K562 (cell line): ENCODE data around the gene CPLX1. TPM values are rescaled to one million over a fixed set of nuclear protein-coding genes. Genes with fewer than 3 reads are reported as not detected.

ENCODE experiments used
- ATAC-seq: fragments of 200-7000 bp; cut with Tn5 transposase; 3 replicates; pipeline ENCODE4 v1.9.1; 2020; ENCODE audit warnings: moderate library complexity
- BruUV-seq: library from RNA; stranded (reverse); fragments of 400-500 nt; replicated peaks from 2 replicates; lab custom pipeline; 2021; lab: Mats Ljungman, UMichigan
- CTCF ChIA-PET: fragments of 300-600 bp; formaldehyde crosslinking; extraction: SDS; loops from one replicate; lab custom pipeline; 2021; ENCODE audit warnings: low intra/inter-chr PET ratio; lab: Yijun Ruan, JAX
- POLR2A ChIA-PET: fragments of 300-600, 350-650 bp; sonication (Branson Sonifier 250); formaldehyde crosslinking; extraction: SDS; loops from one replicate; lab custom pipeline; 2021; ENCODE audit warnings: antibody characterized with exemption, inconsistent platforms; lab: Yijun Ruan, JAX
- DNase-seq, 4 experiments: peaks; one replicate each; pipeline versions ENCODE4 v3.0.0 to v3.0.0-alpha.2; 2011 to 2018; ENCODE audit warnings: low spot score in 3 of 4, mixed read lengths in 3 of 4; ENCODE audit errors: extremely low read depth in 1 of 4
- FAIRE-seq: peaks from 2 replicates; lab custom pipeline; 2011; peaks lifted over from hg19 to GRCh38; lab: Jason Lieb, UNC
- H2AFZ ChIP-seq: 2 replicates; pipeline ENCODE4 v1.6.0; 2011; ENCODE audit warnings: low read depth, low read length, control low read depth, inconsistent platforms
- H3K27ac ChIP-seq: fragments of 200-600 bp; 3 replicates; pipeline ENCODE4 v1.8.0; 2011; ENCODE audit warnings: low read depth, mild to moderate bottlenecking, control low read depth, inconsistent platforms, low read length, moderate library complexity, mixed read lengths; ENCODE audit errors: extremely low read depth
- H3K27me3 ChIP-seq, 2 experiments: fragments of 300-600 bp in 1 of 2; 2 replicates in 1 of 2; 3 replicates in 1 of 2; pipeline versions ENCODE4 v1.6.0 to v1.8.0; 2011; ENCODE audit warnings: inconsistent platforms in 2 of 2, low read length in 2 of 2, mild to moderate bottlenecking in 1 of 2, mixed read lengths in 1 of 2, moderate library complexity in 1 of 2; ENCODE audit not compliant: control insufficient read depth in 2 of 2, insufficient read depth in 2 of 2
- H3K36me3 ChIP-seq: fragments of 300-600 bp; 3 replicates; pipeline ENCODE4 v1.8.0; 2011; ENCODE audit warnings: mild to moderate bottlenecking, low read length, inconsistent platforms; ENCODE audit not compliant: control insufficient read depth, insufficient read depth
- H3K4me1 ChIP-seq, 2 experiments: fragments of 200-600 bp in 1 of 2; replicated peaks in 1 of 2; 2 replicates in 1 of 2; 3 replicates in 1 of 2; pipeline versions ENCODE4 v1.5.1 to v1.8.0; 2011; ENCODE audit warnings: inconsistent platforms in 2 of 2, low read length in 2 of 2, mild to moderate bottlenecking in 1 of 2, mixed read lengths in 1 of 2, moderate library complexity in 1 of 2; ENCODE audit not compliant: control insufficient read depth in 2 of 2, insufficient read depth in 2 of 2
- H3K4me2 ChIP-seq: 2 replicates; pipeline ENCODE4 v1.6.1; 2011; ENCODE audit warnings: low read length, control low read depth, inconsistent platforms, mixed read lengths; ENCODE audit not compliant: insufficient read depth
- H3K4me3 ChIP-seq: fragments of 200-600 bp; sonication (generic), shearing (Covaris generic); 2 replicates; pipeline ENCODE4 v1.5.1; 2016; ENCODE audit warnings: control low read depth, inconsistent platforms
- H3K79me2 ChIP-seq: fragments of 200-600 bp; 3 replicates; pipeline ENCODE4 v1.8.0; 2011; ENCODE audit warnings: low read length, inconsistent platforms; ENCODE audit not compliant: control insufficient read depth, insufficient read depth
- H3K9ac ChIP-seq, 2 experiments: 2 replicates each; pipeline versions ENCODE4 v1.6.0 to v1.6.1; 2011; ENCODE audit warnings: low read depth in 2 of 2, low read length in 2 of 2, control low read depth in 1 of 2, inconsistent platforms in 1 of 2, mild to moderate bottlenecking in 1 of 2, mixed read lengths in 1 of 2; ENCODE audit not compliant: insufficient read depth in 1 of 2
- H3K9me1 ChIP-seq: one replicate; pipeline ENCODE4 v1.6.0; 2011; ENCODE audit warnings: inconsistent platforms, mild to moderate bottlenecking, low read length, moderate library complexity; ENCODE audit not compliant: control insufficient read depth, insufficient read depth
- H3K9me3 ChIP-seq: replicated peaks from 2 replicates; pipeline ENCODE4 v1.5.1; 2011; ENCODE audit warnings: low read depth, low read length, inconsistent platforms; ENCODE audit not compliant: control insufficient read depth, insufficient read depth
- H4K20me1 ChIP-seq: replicated peaks from 2 replicates; pipeline ENCODE4 v1.6.1; 2011; ENCODE audit warnings: low read length, inconsistent platforms, mixed read lengths; ENCODE audit not compliant: control insufficient read depth, insufficient read depth
- CBFA2T2 ChIP-seq: fragments of 450-650 bp; conservative IDR thresholded peaks from 2 replicates; pipeline ENCODE4 v1.6.1; 2017; ENCODE audit warnings: mild to moderate bottlenecking
- CCAR2 ChIP-seq: fragments of 200-400 bp; formaldehyde crosslinking; IDR thresholded peaks from 2 replicates; pipeline ENCODE4 v1.6.1; 2017; ENCODE audit warnings: mild to moderate bottlenecking, low read depth, low read length
- FOXJ3 ChIP-seq: sonication (generic); formaldehyde crosslinking; IDR thresholded peaks from 2 replicates; pipeline ENCODE4 v1.4.0; 2020; ENCODE audit warnings: mild to moderate bottlenecking, missing genetic modification reagents
- KDM1A ChIP-seq, 2 experiments: fragments of 450-650 bp; IDR thresholded peaks; 2 replicates each; pipeline ENCODE4 v1.6.1; 2016; ENCODE audit warnings: mild to moderate bottlenecking in 2 of 2
- L3MBTL2 ChIP-seq: fragments of 450-650 bp; IDR thresholded peaks from 2 replicates; pipeline ENCODE4 v1.6.1; 2016; ENCODE audit warnings: mild to moderate bottlenecking, moderate library complexity
- POLR2AphosphoS2 ChIP-seq: IDR thresholded peaks from 2 replicates; pipeline ENCODE4 v1.6.1; 2012; ENCODE audit warnings: low read length, improper control_type of control experiment
- POLR2B ChIP-seq: fragments of 450-650 bp; IDR thresholded peaks from 2 replicates; pipeline ENCODE4 v1.6.1; 2018; ENCODE audit warnings: low read depth; ENCODE audit not compliant: partially characterized antibody
- RBM25 ChIP-seq: fragments of 200-400 bp; formaldehyde crosslinking; IDR thresholded peaks from 2 replicates; pipeline ENCODE4 v1.6.1; 2018; ENCODE audit warnings: low read length, low read depth, moderate library complexity; ENCODE audit not compliant: severe bottlenecking
- ZBED1 ChIP-seq: IDR thresholded peaks from 2 replicates; pipeline ENCODE4 v1.6.1; 2014
- WGBS: fragments of 100-300 bp; shearing (Covaris generic); methylation state at CpG from one replicate; pipeline ENCODE4 v1.1.6; 2016; ENCODE audit warnings: low coverage, mixed read lengths; ENCODE audit not compliant: insufficient coverage; ENCODE audit errors: missing lambda C conversion rate; 5-methylcytosine and 5-hydroxymethylcytosine counted together
- in situ Hi-C: fragments of 300-500 bp; cut with MboI; formaldehyde crosslinking; loops from 4 replicates; pipeline ENCODE4 v1.15.0; 2018; ENCODE audit warnings: inconsistent platforms, mixed read lengths
- intact Hi-C: fragments of 100-400 bp; cut with micrococcal nuclease; formaldehyde crosslinking; loops from 2 replicates; pipeline ENCODE4 v1.14.2; 2022
- polyA plus RNA-seq, 8 experiments: library from polyadenylated mRNA; depleted of rRNA in 4 of 8; stranded (reverse) in 5 of 8; unstranded in 3 of 8; fragments of >200 nt; fragmentation: Nextera tagmentation in 2 of 8; fragmentation: Illumina TruSeq in 1 of 8; extraction: Ambion mirVana in 2 of 8; extraction: Trizol in 1 of 8; gene quantifications; 2 replicates each; pipeline versions ENCODE4 v1.2.1 to v1.2.3, GENCODE V29; 2011 to 2014; ENCODE audit warnings: inconsistent platforms in 1 of 8, missing spikeins in 1 of 8
- total RNA-seq, 7 experiments: library from RNA; depleted of rRNA in 6 of 7; stranded (reverse); fragments of >200 nt in 6 of 7; fragmentation: Illumina TruSeq in 2 of 7; extraction: Trizol in 2 of 7; gene quantifications; 2 replicates each; pipeline versions ENCODE4 v1.2.1 to v1.2.3, GENCODE V29; 2011 to 2021; ENCODE audit warnings: low replicate concordance in 1 of 7
- TF ChIP-seq, protein P1 (sequence below): sonication (generic); formaldehyde crosslinking; IDR thresholded peaks from 2 replicates; pipeline ENCODE4 v1.8.0; 2022; ENCODE audit warnings: mild to moderate bottlenecking, low read depth, missing genetic modification reagents
- TF ChIP-seq, protein P2 (sequence below), 2 experiments: fragments of 450-650 bp in 1 of 2; sonication (generic) in 1 of 2; formaldehyde crosslinking in 1 of 2; IDR thresholded peaks in 1 of 2; conservative IDR thresholded peaks in 1 of 2; 2 replicates each; pipeline versions ENCODE4 v1.6.1 to v1.8.1; 2016 to 2023; ENCODE audit warnings: mild to moderate bottlenecking in 2 of 2, moderate library complexity in 2 of 2, inconsistent platforms in 1 of 2, missing genetic modification reagents in 1 of 2
- TF ChIP-seq, protein P3 (sequence below): fragments of 250-450 bp; sonication (Bioruptor Pico); IDR thresholded peaks from 2 replicates; pipeline ENCODE4 v1.4.0; 2020; ENCODE audit warnings: mild to moderate bottlenecking, moderate library complexity

CPLX1 gene
- total and polyA plus RNA-seq, 9 of the 15 experiments (the other 6 are each of a cell fraction or from before 2014, with no cell fraction given): 0.03 to 3.3 (median 0.17) TPM; not detected in 2

GRCh38 chr4:766152-766515 lies 59.8 kb downstream of the CPLX1 start:
- H2AFZ ChIP-seq: no peak overlapping the region
- H4K20me1 ChIP-seq: no peaks in the 10 kb centered on the region
- no peak overlapping the region for H3K27ac ChIP-seq
- POLR2A ChIA-PET: interaction anchor here (0.6 to 2.6 kb wide), 5 partner anchors 9 to 159 kb away, joined by 3 to 17 read pairs (median 4); no protein-coding TSS in a partner anchor
- H3K9ac ChIP-seq: no peak overlapping the region
- intact Hi-C loops (loop anchor here (10.0 kb wide), 1 partner anchor 219 kb away; the partner anchor contains the start of gene IDUA), in situ Hi-C loops (no loop called here)
- H3K36me3 ChIP-seq: peaks cover 88% of the 10 kb centered on the region
- no peaks in the 10 kb centered on the region for H3K27me3 ChIP-seq
- H3K4me2 ChIP-seq: no peak overlapping the region
- peaks cover 0 to 22% of the 10 kb centered on the region in 2 experiments; a peak in 3 of 5 replicates for H3K4me1 ChIP-seq
- H3K79me2 ChIP-seq: peaks cover 24% of the 10 kb centered on the region
- DNase-seq: peak in 1 of 4 experiments; percentile 36
- peaks cover 12% of the 10 kb centered on the region for H3K9me3 ChIP-seq
- BruUV-seq: no TSS peak
- 57% methylated on average over 7 of the region's 7 CpGs for WGBS
- peak; percentile 37 for ATAC-seq
- no peak for FAIRE-seq
- H3K4me3 ChIP-seq: no peak overlapping the region
- H3K9me1 ChIP-seq: no peaks in the 10 kb centered on the region
- CTCF ChIA-PET: no interaction called here
- TF ChIP-seq POLR2B (peak; percentile 12), CBFA2T2 (no peak), FOXJ3 (CRISPR knock-in tag) (no peak), KDM1A (IDR thresholded peaks at IDR 0.05) (no peak), POLR2AphosphoS2 (0 out of 2 replicates have a peak, but pooled peaks have one; percentile 34), ZBED1 (0 out of 2 replicates have a peak, but pooled peaks have one; percentile 4), L3MBTL2 (peak; percentile 62), CCAR2 (no peak), RBM25 (no peak)
- TF ChIP-seq, protein P1, sequence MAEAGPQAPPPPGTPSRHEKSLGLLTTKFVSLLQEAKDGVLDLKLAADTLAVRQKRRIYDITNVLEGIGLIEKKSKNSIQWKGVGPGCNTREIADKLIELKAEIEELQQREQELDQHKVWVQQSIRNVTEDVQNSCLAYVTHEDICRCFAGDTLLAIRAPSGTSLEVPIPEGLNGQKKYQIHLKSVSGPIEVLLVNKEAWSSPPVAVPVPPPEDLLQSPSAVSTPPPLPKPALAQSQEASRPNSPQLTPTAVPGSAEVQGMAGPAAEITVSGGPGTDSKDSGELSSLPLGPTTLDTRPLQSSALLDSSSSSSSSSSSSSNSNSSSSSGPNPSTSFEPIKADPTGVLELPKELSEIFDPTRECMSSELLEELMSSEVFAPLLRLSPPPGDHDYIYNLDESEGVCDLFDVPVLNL (CRISPR knock-in tag): no peak
- TF ChIP-seq, protein P2, sequence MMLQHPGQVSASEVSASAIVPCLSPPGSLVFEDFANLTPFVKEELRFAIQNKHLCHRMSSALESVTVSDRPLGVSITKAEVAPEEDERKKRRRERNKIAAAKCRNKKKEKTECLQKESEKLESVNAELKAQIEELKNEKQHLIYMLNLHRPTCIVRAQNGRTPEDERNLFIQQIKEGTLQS (IDR thresholded peaks at IDR 0.05): peak; percentile 25; the same call in 1 of the 2 replicates
- TF ChIP-seq, protein P2 (CRISPR knock-in tag; conservative IDR thresholded peaks at IDR 0.05): no peak
- TF ChIP-seq, protein P3, sequence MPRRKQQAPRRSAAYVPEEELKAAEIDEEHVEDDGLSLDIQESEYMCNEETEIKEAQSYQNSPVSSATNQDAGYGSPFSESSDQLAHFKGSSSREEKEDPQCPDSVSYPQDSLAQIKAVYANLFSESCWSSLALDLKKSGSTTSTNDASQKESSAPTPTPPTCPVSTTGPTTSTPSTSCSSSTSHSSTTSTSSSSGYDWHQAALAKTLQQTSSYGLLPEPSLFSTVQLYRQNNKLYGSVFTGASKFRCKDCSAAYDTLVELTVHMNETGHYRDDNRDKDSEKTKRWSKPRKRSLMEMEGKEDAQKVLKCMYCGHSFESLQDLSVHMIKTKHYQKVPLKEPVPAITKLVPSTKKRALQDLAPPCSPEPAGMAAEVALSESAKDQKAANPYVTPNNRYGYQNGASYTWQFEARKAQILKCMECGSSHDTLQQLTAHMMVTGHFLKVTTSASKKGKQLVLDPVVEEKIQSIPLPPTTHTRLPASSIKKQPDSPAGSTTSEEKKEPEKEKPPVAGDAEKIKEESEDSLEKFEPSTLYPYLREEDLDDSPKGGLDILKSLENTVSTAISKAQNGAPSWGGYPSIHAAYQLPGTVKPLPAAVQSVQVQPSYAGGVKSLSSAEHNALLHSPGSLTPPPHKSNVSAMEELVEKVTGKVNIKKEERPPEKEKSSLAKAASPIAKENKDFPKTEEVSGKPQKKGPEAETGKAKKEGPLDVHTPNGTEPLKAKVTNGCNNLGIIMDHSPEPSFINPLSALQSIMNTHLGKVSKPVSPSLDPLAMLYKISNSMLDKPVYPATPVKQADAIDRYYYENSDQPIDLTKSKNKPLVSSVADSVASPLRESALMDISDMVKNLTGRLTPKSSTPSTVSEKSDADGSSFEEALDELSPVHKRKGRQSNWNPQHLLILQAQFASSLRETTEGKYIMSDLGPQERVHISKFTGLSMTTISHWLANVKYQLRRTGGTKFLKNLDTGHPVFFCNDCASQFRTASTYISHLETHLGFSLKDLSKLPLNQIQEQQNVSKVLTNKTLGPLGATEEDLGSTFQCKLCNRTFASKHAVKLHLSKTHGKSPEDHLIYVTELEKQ (CRISPR knock-in tag): no peak
